ENCODE data around the gene ABHD16A. TPM values are rescaled to one million over a fixed set of nuclear protein-coding genes. Genes with fewer than 3 reads are reported as not detected.

ABHD16A gene
- total RNA-seq, 1 donor from 2014 or later, result 66.9 TPM

- no peak for DNase-seq
These were observed 27.5 kb upstream of the ABHD16A start for GRCh38 chr6:31730631-31731086.

GRCh38 chr6:31729979-31730630 lies 27.0 kb upstream of the ABHD16A start:
- peak; percentile 95 for DNase-seq

GRCh38 chr6:31729515-31729978 lies 26.4 kb upstream of the ABHD16A start:
- peak; percentile 93 for DNase-seq

- DNase-seq, result no peak
These were observed 25.8 kb upstream of the ABHD16A start, which contains the start of gene DDAH2 for GRCh38 chr6:31728767-31729514. Gene DDAH2, minus strand, starts transcription at chr6:31729299. Its CDS starts 138 bp downstream, at chr6:31729161.

GRCh38 chr6:31727717-31728671 lies 24.9 kb upstream of the ABHD16A start:
- no peak for DNase-seq

- DNase-seq, result no peak
These were observed 24.1 kb upstream of the ABHD16A start for GRCh38 chr6:31727034-31727716.

GRCh38 chr6:31725502-31726350 lies 22.6 kb upstream of the ABHD16A start:
- DNase-seq, result peak; percentile 62

GRCh38 chr6:31723980-31724691 lies 21.0 kb upstream of the ABHD16A start:
- DNase-seq, result no peak

GRCh38 chr6:31723245-31723979 lies 20.3 kb upstream of the ABHD16A start, which contains the start of gene MPIG6B:
Gene MPIG6B, plus strand, starts transcription at chr6:31723373. Its CDS starts 11 bp downstream, at chr6:31723384.
- no peak for DNase-seq

GRCh38 chr6:31722173-31722572 lies 19.0 kb upstream of the ABHD16A start:
- no peak for DNase-seq

GRCh38 chr6:31721351-31722020 lies 18.4 kb upstream of the ABHD16A start, which contains the start of gene LY6G6C:
Gene LY6G6C, minus strand, starts transcription at chr6:31721746. Its CDS starts 67 bp downstream, at chr6:31721679.
- no peak for DNase-seq

GRCh38 chr6:31720196-31720770 lies 17.2 kb upstream of the ABHD16A start:
- DNase-seq, result no peak

- DNase-seq, result no peak
These were observed 15.9 kb upstream of the ABHD16A start for GRCh38 chr6:31719001-31719400.

- no peak for DNase-seq
These were observed 15.1 kb upstream of the ABHD16A start for GRCh38 chr6:31718265-31718664.

- no peak for DNase-seq
These were observed 14.5 kb upstream of the ABHD16A start for GRCh38 chr6:31717499-31718222.

GRCh38 chr6:31715022-31715958 lies 12.2 kb upstream of the ABHD16A start, which contains the start of gene LY6G6D:
Gene LY6G6D, plus strand, starts transcription at chr6:31715348. Its CDS starts 8 bp downstream, at chr6:31715356.
- no peak for DNase-seq
